ENCODE data around the gene TLE4. TPM values are rescaled to one million over a fixed set of nuclear protein-coding genes. Genes with fewer than 3 reads are reported as not detected.

The TLE4 gene
- total and polyA plus RNA-seq, 2 of the 13 experiments (the other 11 are each of a cell fraction or from before 2014, with no cell fraction given): 2.0 to 2.3 TPM

- TF ChIP-seq CERS6 (CRISPR knock-in tag; IDR thresholded peaks at IDR 0.05): no peak
- no peak for TF ChIP-seq LRRFIP1 (CRISPR knock-in tag; conservative IDR thresholded peaks at IDR 0.05)
- no peak for TF ChIP-seq ZNF281 (CRISPR knock-in tag; IDR thresholded peaks at IDR 0.05; ENCODE audit: borderline replicate concordance)
- no peak overlapping the region for H3K27ac ChIP-seq (ENCODE audit: extremely low read length, insufficient read depth, low read length)
- ChIA-PET CTCF (ENCODE audit: low intra/inter-chr PET ratio, low total read pairs) (no interaction called here), POLR2A (no interaction called here)
- H3K9ac ChIP-seq (ENCODE audit: insufficient read depth, low read depth, low read length): no peak overlapping the region
- no peaks in the 10 kb centered on the region for H4K20me1 ChIP-seq (ENCODE audit: insufficient read depth, low read length)
- H3K79me2 ChIP-seq (ENCODE audit: insufficient read depth, low read length): no peaks in the 10 kb centered on the region
- no peak for ATAC-seq
- no peaks in the 10 kb centered on the region for H3K4me1 ChIP-seq (ENCODE audit: insufficient read depth, low read length)
- WGBS (ENCODE audit: low lambda C conversion rate): 48% methylated on average over 2 of the region's 2 CpGs
- H2AFZ ChIP-seq (ENCODE audit: low read length): no peak overlapping the region
- intact Hi-C loops (cut with micrococcal nuclease; ENCODE audit: unreplicated experiment) (no loop called here), in situ Hi-C loops (cut with HindIII; ENCODE audit: extremely low pct_ligation_motif_present, low pct_unique_long_range_greater_than_20kb) (no loop called here)
- peaks cover 17% of the 10 kb centered on the region for H3K9me3 ChIP-seq (ENCODE audit: low read length)
- BruUV-seq (replicated peaks): no TSS peak
- FAIRE-seq: no peak
- no peaks in the 10 kb centered on the region for H3K27me3 ChIP-seq (ENCODE audit: control insufficient read depth in 1 of 2, insufficient read depth in 2 of 2, low read length in 2 of 2)
- H3K36me3 ChIP-seq (replicated peaks in 1 of 2; ENCODE audit: control insufficient read depth in 1 of 2, insufficient read depth in 2 of 2, low read length in 2 of 2): no peaks in the 10 kb centered on the region
- no peak for DNase-seq (ENCODE audit: low spot score)
- no peak overlapping the region for H3K4me3 ChIP-seq (replicated peaks in 1 of 3; ENCODE audit: insufficient read depth in 1 of 3, low read depth in 2 of 3, low read length in 3 of 3)
- H3K4me2 ChIP-seq (ENCODE audit: low read depth, low read length): no peak overlapping the region
These were observed 65.6 kb downstream of the TLE4 start for GRCh38 chr9:79637177-79637925.

Data from HepG2 (cell line).